OCI-LY3 (cell line): ENCODE data around the gene OSBPL3.

Experiments
- H2AFZ ChIP-seq: fragments of 200-600, 300-600 bp; shearing (Covaris generic); 2 replicates; pipeline ENCODE4 v1.6.0; 2014; ENCODE audit warnings: antibody characterized with exemption, low read depth, low read length
- H3K27ac ChIP-seq: fragments of 200-600, 300-600 bp; sonication (generic); 2 replicates; pipeline ENCODE4 v1.5.1; 2014; ENCODE audit warnings: mild to moderate bottlenecking, low read length, moderate library complexity, mixed read lengths
- H3K27me3 ChIP-seq: fragments of 200-600, 300-600 bp; sonication (generic); 2 replicates; pipeline ENCODE4 v1.6.1; 2014; ENCODE audit warnings: low read depth, low read length, mixed read lengths
- H3K36me3 ChIP-seq: fragments of 200-600, 300-600 bp; sonication (generic); replicated peaks from 2 replicates; pipeline ENCODE3; 2014; ENCODE audit warnings: low read depth, low read length, mixed read lengths
- H3K4me1 ChIP-seq: fragments of 300-600, 200-600 bp; sonication (generic); 2 replicates; pipeline ENCODE4 v1.6.1; 2014; ENCODE audit warnings: low read length, mixed read lengths
- H3K4me2 ChIP-seq: fragments of 200-600, 300-600 bp; sonication (generic); 2 replicates; pipeline ENCODE4 v1.6.1; 2014; ENCODE audit warnings: low read length, mixed read lengths
- H3K4me3 ChIP-seq: fragments of 300-600, 200-600 bp; sonication (generic); 2 replicates; pipeline ENCODE4 v1.5.1; 2014; ENCODE audit warnings: antibody characterized with exemption, mild to moderate bottlenecking, low read length, moderate library complexity
- H3K79me2 ChIP-seq: fragments of 300-600, 200-600 bp; shearing (Covaris generic); 2 replicates; pipeline ENCODE4 v1.6.1; 2014; ENCODE audit warnings: mild to moderate bottlenecking, low read length, mixed read lengths
- H3K9ac ChIP-seq: fragments of 300-600, 200-600 bp; shearing (Covaris generic); 2 replicates; pipeline ENCODE4 v1.6.0; 2014; ENCODE audit warnings: mild to moderate bottlenecking, low read length, moderate library complexity
- H3K9me3 ChIP-seq: fragments of 200-600, 300-600 bp; shearing (Covaris generic); 2 replicates; pipeline ENCODE4 v1.6.1; 2014; ENCODE audit warnings: low read length, mixed read lengths; ENCODE audit not compliant: insufficient read depth
- H4K20me1 ChIP-seq: fragments of 200-600, 300-600 bp; sonication (generic); 2 replicates; pipeline ENCODE4 v1.6.1; 2016; ENCODE audit warnings: low read length, mixed read lengths; ENCODE audit not compliant: insufficient read depth
- EZH2phosphoT487 ChIP-seq: fragments of 200-600 bp; shearing (Covaris generic); IDR thresholded peaks from 2 replicates; pipeline ENCODE4 v1.6.1; 2018; ENCODE audit warnings: antibody characterized with exemption, mixed run types, low read depth
- TF ChIP-seq, protein P1 (sequence below): fragments of 200-600, 300-600 bp; sonication (generic); IDR thresholded peaks from 2 replicates; pipeline ENCODE4 v1.5.1; 2014; ENCODE audit warnings: antibody characterized with exemption, low read length, low read depth

Gene OSBPL3

DNA sequence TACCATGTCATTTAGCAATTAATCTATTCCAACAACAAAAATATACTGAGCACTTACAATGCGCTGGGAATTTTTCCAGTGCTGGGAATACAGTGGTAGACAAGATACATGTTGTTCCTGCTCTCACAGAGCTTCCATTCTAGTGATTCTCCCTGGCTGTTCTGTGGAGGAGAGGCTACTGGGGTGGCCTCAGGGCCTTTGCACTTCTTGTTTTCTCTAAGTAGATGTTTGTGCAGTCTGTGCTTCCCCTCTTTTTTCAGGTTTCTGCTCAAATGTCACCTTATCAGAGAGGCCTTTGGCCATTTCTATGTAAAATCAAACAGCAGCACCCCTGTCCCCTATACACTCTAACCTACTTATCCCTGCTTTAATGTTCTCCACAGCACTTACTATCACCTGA, 24.7 kb downstream of the OSBPL3 start:
- Histone ChIP-seq H3K4me3 (no peak overlapping the region), H3K27me3 (no peaks in the 10 kb centered on the region), H4K20me1 (no peaks in the 10 kb centered on the region), H3K4me2 (no peak overlapping the region), H3K27ac (no peak overlapping the region), H3K9ac (no peak overlapping the region), H3K4me1 (peaks cover 5% of the 10 kb centered on the region; the same call in 1 of the 2 replicates), H2AFZ (no peak overlapping the region), H3K79me2 (0 out of 2 replicates have a peak, but pooled peaks cover 6% of the 10 kb centered on the region), H3K36me3 (no peaks in the 10 kb centered on the region), H3K9me3 (no peaks in the 10 kb centered on the region)
- TF ChIP-seq, protein P1, sequence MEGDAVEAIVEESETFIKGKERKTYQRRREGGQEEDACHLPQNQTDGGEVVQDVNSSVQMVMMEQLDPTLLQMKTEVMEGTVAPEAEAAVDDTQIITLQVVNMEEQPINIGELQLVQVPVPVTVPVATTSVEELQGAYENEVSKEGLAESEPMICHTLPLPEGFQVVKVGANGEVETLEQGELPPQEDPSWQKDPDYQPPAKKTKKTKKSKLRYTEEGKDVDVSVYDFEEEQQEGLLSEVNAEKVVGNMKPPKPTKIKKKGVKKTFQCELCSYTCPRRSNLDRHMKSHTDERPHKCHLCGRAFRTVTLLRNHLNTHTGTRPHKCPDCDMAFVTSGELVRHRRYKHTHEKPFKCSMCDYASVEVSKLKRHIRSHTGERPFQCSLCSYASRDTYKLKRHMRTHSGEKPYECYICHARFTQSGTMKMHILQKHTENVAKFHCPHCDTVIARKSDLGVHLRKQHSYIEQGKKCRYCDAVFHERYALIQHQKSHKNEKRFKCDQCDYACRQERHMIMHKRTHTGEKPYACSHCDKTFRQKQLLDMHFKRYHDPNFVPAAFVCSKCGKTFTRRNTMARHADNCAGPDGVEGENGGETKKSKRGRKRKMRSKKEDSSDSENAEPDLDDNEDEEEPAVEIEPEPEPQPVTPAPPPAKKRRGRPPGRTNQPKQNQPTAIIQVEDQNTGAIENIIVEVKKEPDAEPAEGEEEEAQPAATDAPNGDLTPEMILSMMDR: no peak
- no peak for TF ChIP-seq EZH2phosphoT487

DNA sequence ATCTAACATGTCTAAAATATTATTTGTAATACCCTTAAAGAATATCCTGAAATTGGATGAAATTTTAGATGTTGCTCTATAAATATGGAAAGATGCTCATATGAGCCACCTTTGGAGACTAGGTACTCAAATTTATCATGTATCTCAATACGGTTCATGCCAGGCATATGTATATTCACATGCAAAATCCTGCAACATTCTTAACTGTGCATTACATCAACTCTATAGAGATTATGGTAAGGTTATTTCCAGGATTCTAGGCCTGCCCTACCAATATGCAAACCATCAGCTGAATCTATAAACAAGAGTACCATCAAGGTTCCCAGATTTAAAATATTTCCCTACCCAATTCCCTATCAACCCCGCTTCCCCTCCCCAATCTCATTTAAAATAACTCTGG, 27.5 kb downstream of the OSBPL3 start:
- H3K79me2 ChIP-seq: no peaks in the 10 kb centered on the region; the same call in 1 of the 2 replicates
- no peak overlapping the region for H3K9ac ChIP-seq
- H3K36me3 ChIP-seq: no peaks in the 10 kb centered on the region
- H3K27me3 ChIP-seq: no peaks in the 10 kb centered on the region
- no peaks in the 10 kb centered on the region for H3K9me3 ChIP-seq
- H3K27ac ChIP-seq: no peak overlapping the region
- H3K4me3 ChIP-seq: no peak overlapping the region
- no peak for TF ChIP-seq EZH2phosphoT487
- TF ChIP-seq, protein P1: no peak
- H4K20me1 ChIP-seq: no peaks in the 10 kb centered on the region
- H3K4me1 ChIP-seq: peaks cover 13% of the 10 kb centered on the region
- no peak overlapping the region for H2AFZ ChIP-seq
- H3K4me2 ChIP-seq: no peak overlapping the region

DNA sequence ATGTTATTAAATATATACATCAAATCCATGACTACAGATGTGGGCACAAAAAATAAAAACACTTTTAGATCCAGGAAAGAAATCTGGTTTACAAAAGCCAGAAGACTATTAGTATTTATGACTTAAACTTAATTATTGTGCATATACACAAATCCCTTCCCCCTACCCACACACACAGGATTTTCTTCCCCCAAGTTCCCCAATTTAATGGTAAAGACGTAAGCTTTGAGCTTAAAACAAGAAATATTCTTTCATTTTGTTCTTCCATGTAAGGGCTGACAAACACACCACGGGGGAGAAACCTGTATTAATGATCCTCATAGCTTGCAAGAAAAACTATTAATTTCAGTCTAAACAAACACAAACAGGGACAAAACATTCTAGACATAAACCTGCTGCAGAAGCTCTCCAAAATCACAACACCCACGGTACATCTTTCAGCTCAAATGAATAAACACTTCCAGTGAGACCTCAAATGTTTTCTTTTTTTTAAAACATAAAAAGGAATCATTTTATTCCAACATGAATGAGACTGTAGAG, 28.5 kb downstream of the OSBPL3 start:
- Histone ChIP-seq H3K9ac (no peak overlapping the region), H3K27me3 (no peaks in the 10 kb centered on the region), H3K4me1 (peaks cover 18% of the 10 kb centered on the region), H3K4me2 (no peak overlapping the region), H3K27ac (no peak overlapping the region), H3K79me2 (no peaks in the 10 kb centered on the region; the same call in 1 of the 2 replicates), H3K36me3 (no peaks in the 10 kb centered on the region), H3K9me3 (no peaks in the 10 kb centered on the region), H3K4me3 (no peak overlapping the region), H2AFZ (no peak overlapping the region), H4K20me1 (no peaks in the 10 kb centered on the region)
- no peak for TF ChIP-seq EZH2phosphoT487
- TF ChIP-seq, protein P1: no peak

DNA sequence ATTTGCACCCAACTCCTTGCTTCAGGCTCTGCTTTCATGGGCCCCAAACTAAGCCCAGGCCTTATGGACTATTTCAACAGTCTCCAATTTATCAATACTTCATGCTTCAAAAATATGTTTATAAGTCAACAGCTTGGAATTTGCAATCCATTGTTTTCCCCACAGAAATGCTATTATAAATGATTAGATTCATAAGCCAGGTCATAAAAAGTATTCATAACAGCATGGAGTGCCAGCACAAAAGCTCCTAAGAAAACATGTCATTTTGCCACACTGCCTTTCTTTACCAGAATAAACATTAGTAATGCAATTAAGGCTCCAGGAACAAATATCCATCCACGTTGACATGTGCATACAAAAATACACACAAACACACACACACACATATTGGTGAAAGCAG, 30.1 kb downstream of the OSBPL3 start:
- Histone ChIP-seq H3K4me1 (peaks cover 18% of the 10 kb centered on the region), H3K9ac (no peak overlapping the region), H3K27ac (no peak overlapping the region), H3K36me3 (no peaks in the 10 kb centered on the region), H3K4me2 (no peak overlapping the region), H3K79me2 (no peaks in the 10 kb centered on the region; the same call in 1 of the 2 replicates), H4K20me1 (no peaks in the 10 kb centered on the region), H2AFZ (no peak overlapping the region), H3K27me3 (no peaks in the 10 kb centered on the region), H3K9me3 (no peaks in the 10 kb centered on the region), H3K4me3 (no peak overlapping the region)
- TF ChIP-seq, protein P1: no peak
- no peak for TF ChIP-seq EZH2phosphoT487
